K562 (cell line): Measurements from ENCODE around the gene SPIB.

Experiments
- CTCF ChIP-seq, 3 experiments: IDR thresholded peaks in 2 of 3; conservative IDR thresholded peaks in 1 of 3; 2 replicates each; pipeline ENCODE4 v1.5.1; 2011 to 2012; ENCODE audit warnings: low read length in 3 of 3, mild to moderate bottlenecking in 3 of 3, control low read depth in 2 of 3, improper control_type of control experiment in 1 of 3, inconsistent platforms in 1 of 3, low read depth in 1 of 3, mixed read lengths in 1 of 3, moderate library complexity in 1 of 3; ENCODE audit not compliant: insufficient read depth in 2 of 3
- JUND ChIP-seq, 2 experiments: IDR thresholded peaks; 2 replicates in 1 of 2; 3 replicates in 1 of 2; pipeline ENCODE4 v1.6.1; 2011; ENCODE audit warnings: borderline replicate concordance in 2 of 2, low read depth in 2 of 2, low read length in 2 of 2, improper control_type of control experiment in 1 of 2, missing biosample characterization in 1 of 2, missing genetic modification characterization in 1 of 2, missing genetic modification reagents in 1 of 2
- KDM4B ChIP-seq, 2 experiments: fragments of 450-650 bp in 1 of 2; sonication (generic) in 1 of 2; IDR thresholded peaks; 2 replicates each; pipeline ENCODE4 v1.6.1; 2016 to 2017; ENCODE audit warnings: borderline replicate concordance in 2 of 2, antibody characterized with exemption in 1 of 2, low read depth in 1 of 2, mild to moderate bottlenecking in 1 of 2
- POLR2A ChIP-seq: fragments of 450-650 bp; conservative IDR thresholded peaks from 2 replicates; pipeline ENCODE4 v1.6.1; 2016

- TF ChIP-seq POLR2A (no peak), KDM4B (IDR thresholded peaks at IDR 0.05; ENCODE audit: borderline replicate concordance in 2 of 2, low read depth in 1 of 2) (no peak), CTCF (IDR thresholded peaks at IDR 0.05 in 2 of 3, conservative IDR thresholded peaks at IDR 0.05 in 1 of 3; ENCODE audit: insufficient read depth in 2 of 3, low read depth in 1 of 3, low read length in 3 of 3) (no peak), JUND (IDR thresholded peaks at IDR 0.05; ENCODE audit: borderline replicate concordance, low read depth, low read length) (no peak), JUND (tag; IDR thresholded peaks at IDR 0.05; ENCODE audit: borderline replicate concordance, low read depth, low read length) (no peak)
Observed at GRCh38 chr19:50466706-50467039, 47.9 kb downstream of the SPIB start.
